SK-N-SH (cell line): ENCODE data around the gene SNRPA1. TPM values are rescaled to one million over a fixed set of nuclear protein-coding genes. Genes with fewer than 3 reads are reported as not detected.

Experiments
- polyA plus RNA-seq, 3 experiments: library from polyadenylated mRNA; depleted of rRNA; stranded (reverse); fragments of >200 nt; gene quantifications; 2 replicates each; pipeline ENCODE4 v1.2.3, GENCODE V29; 2012

The SNRPA1 gene
- polyA plus RNA-seq, 1 of the 3 experiments (the other 2 are of a cell fraction): 62.3 TPM

Other genes with a start within 250 kb of the SNRPA1 start
- 15.7 and 17.4 TPM in 2 replicates for gene CHSY1, start 43.2 kb downstream of the SNRPA1 start, polyA plus RNA-seq (2012; rRNA removed)
- gene SELENOS, start 17.8 kb downstream of the SNRPA1 start, polyA plus RNA-seq (2012; rRNA removed): 101 and 124 TPM in 2 replicates
- gene PCSK6, start 194.5 kb upstream of the SNRPA1 start, polyA plus RNA-seq (2012; rRNA removed): 0.03 and 0.10 TPM in 2 replicates